DOHH2 (cell line): ENCODE measurements around the gene GOLPH3.
"Not testable (repeated sequence)": the region's sequence is repeated elsewhere in the genome, so short reads cannot be mapped to it uniquely, and the experiment has no call there.

Experiments used
- H3F3A ChIP-seq: fragments of 200-600 bp; sonication (generic), shearing (Covaris generic); 2 replicates; pipeline ENCODE4 v1.6.0; 2016; ENCODE audit warnings: antibody characterized with exemption, mild to moderate bottlenecking; ENCODE audit not compliant: control insufficient read depth, insufficient read depth
- H3K27ac ChIP-seq: fragments of 200-600 bp; sonication (generic); 2 replicates; pipeline ENCODE4 v1.5.1; 2014; ENCODE audit warnings: low read depth, mild to moderate bottlenecking, low read length, moderate library complexity
- H3K27me3 ChIP-seq: fragments of 200-600 bp; sonication (generic); 2 replicates; pipeline ENCODE4 v1.6.1; 2014; ENCODE audit warnings: mild to moderate bottlenecking, low read length, mixed read lengths; ENCODE audit not compliant: control insufficient read depth
- H3K36me3 ChIP-seq: fragments of 200-600 bp; sonication (generic); 2 replicates; pipeline ENCODE4 v1.6.1; 2014; ENCODE audit warnings: mild to moderate bottlenecking, low read length, moderate library complexity, mixed read lengths; ENCODE audit not compliant: control insufficient read depth
- H3K4me1 ChIP-seq: fragments of 200-600 bp; sonication (generic); 2 replicates; pipeline ENCODE4 v1.6.1; 2014; ENCODE audit warnings: mild to moderate bottlenecking, low read length, mixed read lengths; ENCODE audit not compliant: control insufficient read depth
- H3K4me2 ChIP-seq: fragments of 200-600 bp; sonication (generic); 2 replicates; pipeline ENCODE4 v1.6.0; 2014; ENCODE audit warnings: mild to moderate bottlenecking, low read length, moderate library complexity
- H3K4me3 ChIP-seq: fragments of 200-600 bp; sonication (generic); 2 replicates; pipeline ENCODE4 v1.5.1; 2014; ENCODE audit warnings: mild to moderate bottlenecking, low read length, mixed read lengths
- H3K79me2 ChIP-seq: fragments of 200-600 bp; sonication (generic); 2 replicates; pipeline ENCODE4 v1.6.1; 2014; ENCODE audit warnings: mild to moderate bottlenecking, low read length, mixed read lengths; ENCODE audit not compliant: control insufficient read depth
- H3K9me2 ChIP-seq: fragments of 200-600 bp; sonication (generic); replicated peaks from 2 replicates; pipeline ENCODE4 v1.6.1; 2014; ENCODE audit warnings: mild to moderate bottlenecking, low read length, mixed read lengths; ENCODE audit not compliant: control insufficient read depth
- H3K9me3 ChIP-seq: fragments of 200-600 bp; sonication (generic); 2 replicates; pipeline ENCODE4 v1.6.1; 2014; ENCODE audit warnings: antibody characterized with exemption, low read length, mixed read lengths; ENCODE audit not compliant: control insufficient read depth, insufficient read depth
- H4K20me1 ChIP-seq: fragments of 200-600 bp; sonication (generic); 2 replicates; pipeline ENCODE4 v1.6.0; 2014; ENCODE audit warnings: low read depth, mild to moderate bottlenecking, antibody characterized with exemption, low read length, moderate library complexity; ENCODE audit not compliant: control insufficient read depth, insufficient read depth
- EZH2phosphoT487 ChIP-seq: fragments of 200-600 bp; sonication (generic); IDR thresholded peaks from 2 replicates; pipeline ENCODE4 v1.6.1; 2017; ENCODE audit warnings: borderline replicate concordance, mild to moderate bottlenecking, antibody characterized with exemption, low read length, moderate library complexity, mixed read lengths
- TF ChIP-seq, protein P1 (sequence below): fragments of 200-600 bp; sonication (generic); IDR thresholded peaks from one replicate; pipeline ENCODE4 v1.5.1; 2014; ENCODE audit warnings: antibody characterized with exemption, mild to moderate bottlenecking, low read depth, low read length; ENCODE audit not compliant: poor library complexity, severe bottlenecking

The GOLPH3 gene

DNA sequence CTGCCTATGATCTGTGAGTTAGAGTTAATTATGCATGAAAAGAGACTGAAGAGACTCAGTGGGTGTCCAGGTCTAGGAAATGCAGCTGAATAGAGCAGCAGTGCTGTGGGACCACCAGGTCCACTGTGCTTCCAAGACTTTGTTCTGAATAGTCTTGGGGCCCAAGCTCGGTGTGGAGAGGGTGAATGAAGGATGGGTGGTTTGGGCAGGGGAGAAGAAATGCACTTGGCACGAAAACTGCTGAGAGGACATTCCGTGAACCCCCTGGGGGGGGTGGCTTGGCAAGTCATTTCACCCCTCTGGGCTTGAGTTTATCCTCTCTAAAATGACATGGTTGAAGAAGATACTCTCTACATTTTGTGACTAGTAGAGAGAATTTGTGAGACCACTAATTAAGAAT lies 36.0 kb upstream of the GOLPH3 start:
- Histone ChIP-seq H3K27ac (0 out of 2 replicates have a peak overlapping the region, but pooled peaks have one; percentile 76), H3K79me2 (no peaks in the 10 kb centered on the region), H3K9me3 (no peaks in the 10 kb centered on the region), H3K27me3 (no peaks in the 10 kb centered on the region), H4K20me1 (no peaks in the 10 kb centered on the region), H3K4me1 (peaks cover 26% of the 10 kb centered on the region), H3K4me2 (no peak overlapping the region), H3K9me2 (no peaks in the 10 kb centered on the region), H3K4me3 (no peak overlapping the region), H3F3A (no peaks in the 10 kb centered on the region; the same call in 1 of the 2 replicates), H3K36me3 (no peaks in the 10 kb centered on the region)
- TF ChIP-seq, protein P1, sequence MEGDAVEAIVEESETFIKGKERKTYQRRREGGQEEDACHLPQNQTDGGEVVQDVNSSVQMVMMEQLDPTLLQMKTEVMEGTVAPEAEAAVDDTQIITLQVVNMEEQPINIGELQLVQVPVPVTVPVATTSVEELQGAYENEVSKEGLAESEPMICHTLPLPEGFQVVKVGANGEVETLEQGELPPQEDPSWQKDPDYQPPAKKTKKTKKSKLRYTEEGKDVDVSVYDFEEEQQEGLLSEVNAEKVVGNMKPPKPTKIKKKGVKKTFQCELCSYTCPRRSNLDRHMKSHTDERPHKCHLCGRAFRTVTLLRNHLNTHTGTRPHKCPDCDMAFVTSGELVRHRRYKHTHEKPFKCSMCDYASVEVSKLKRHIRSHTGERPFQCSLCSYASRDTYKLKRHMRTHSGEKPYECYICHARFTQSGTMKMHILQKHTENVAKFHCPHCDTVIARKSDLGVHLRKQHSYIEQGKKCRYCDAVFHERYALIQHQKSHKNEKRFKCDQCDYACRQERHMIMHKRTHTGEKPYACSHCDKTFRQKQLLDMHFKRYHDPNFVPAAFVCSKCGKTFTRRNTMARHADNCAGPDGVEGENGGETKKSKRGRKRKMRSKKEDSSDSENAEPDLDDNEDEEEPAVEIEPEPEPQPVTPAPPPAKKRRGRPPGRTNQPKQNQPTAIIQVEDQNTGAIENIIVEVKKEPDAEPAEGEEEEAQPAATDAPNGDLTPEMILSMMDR, result no peak
- TF ChIP-seq EZH2phosphoT487, result no peak

DNA sequence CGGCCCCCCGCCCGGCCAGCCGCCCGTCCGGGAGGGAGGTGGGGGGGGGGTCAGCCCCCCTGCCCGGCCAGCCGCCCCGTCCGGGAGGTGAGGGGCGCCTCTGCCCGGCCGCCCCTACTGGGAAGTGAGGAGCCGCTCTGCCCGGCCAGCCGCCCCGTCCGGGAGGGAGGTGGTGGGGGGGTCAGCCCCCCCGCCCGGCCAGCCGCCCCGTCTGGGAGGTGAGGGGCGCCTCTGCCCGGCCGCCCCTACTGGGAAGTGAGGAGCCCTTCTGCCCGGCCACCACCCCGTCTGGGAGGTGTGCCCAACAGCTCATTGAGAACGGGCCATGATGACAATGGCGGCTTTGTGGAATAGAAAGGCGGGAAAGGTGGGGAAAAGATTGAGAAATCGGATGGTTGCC lies 34.7 kb upstream of the GOLPH3 start:
- H3K27ac ChIP-seq, H3K27me3 ChIP-seq, H3K9me3 ChIP-seq, H3K79me2 ChIP-seq, H3K4me3 ChIP-seq, H3F3A ChIP-seq, H3K9me2 ChIP-seq, H3K36me3 ChIP-seq, H4K20me1 ChIP-seq, H3K4me2 ChIP-seq: not testable (repeated sequence)
- H3K4me1 ChIP-seq, result peaks cover 26% of the 10 kb centered on the region

DNA sequence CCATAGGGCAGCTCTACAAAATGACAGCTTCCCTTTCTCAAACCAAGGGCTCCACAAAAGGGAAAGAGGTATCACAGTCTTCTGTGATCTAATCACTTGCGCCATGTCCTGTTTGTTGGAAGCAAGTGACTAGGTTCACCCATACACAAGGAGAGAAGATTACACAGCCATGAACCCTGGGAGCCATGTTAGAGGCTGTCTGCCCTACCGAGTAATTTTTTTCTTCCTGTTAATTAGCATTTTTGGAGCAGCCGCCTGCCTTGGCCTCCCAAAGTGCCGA lies 33.2 kb upstream of the GOLPH3 start:
- TF ChIP-seq, protein P1, result no peak
- no peak for TF ChIP-seq EZH2phosphoT487
- H3K4me2 ChIP-seq, result no peak overlapping the region
- no peaks in the 10 kb centered on the region for H3K79me2 ChIP-seq
- peaks cover 8% of the 10 kb centered on the region; the same call in 1 of the 2 replicates for H3K27me3 ChIP-seq
- H3K36me3 ChIP-seq, result no peaks in the 10 kb centered on the region
- H3K4me3 ChIP-seq, result no peak overlapping the region
- peaks cover 25% of the 10 kb centered on the region for H3K4me1 ChIP-seq
- H4K20me1 ChIP-seq, result no peaks in the 10 kb centered on the region
- H3K27ac ChIP-seq, result no peak overlapping the region
- H3K9me2 ChIP-seq, result no peaks in the 10 kb centered on the region
- H3F3A ChIP-seq, result no peaks in the 10 kb centered on the region; the same call in 1 of the 2 replicates
- H3K9me3 ChIP-seq, result no peaks in the 10 kb centered on the region

DNA sequence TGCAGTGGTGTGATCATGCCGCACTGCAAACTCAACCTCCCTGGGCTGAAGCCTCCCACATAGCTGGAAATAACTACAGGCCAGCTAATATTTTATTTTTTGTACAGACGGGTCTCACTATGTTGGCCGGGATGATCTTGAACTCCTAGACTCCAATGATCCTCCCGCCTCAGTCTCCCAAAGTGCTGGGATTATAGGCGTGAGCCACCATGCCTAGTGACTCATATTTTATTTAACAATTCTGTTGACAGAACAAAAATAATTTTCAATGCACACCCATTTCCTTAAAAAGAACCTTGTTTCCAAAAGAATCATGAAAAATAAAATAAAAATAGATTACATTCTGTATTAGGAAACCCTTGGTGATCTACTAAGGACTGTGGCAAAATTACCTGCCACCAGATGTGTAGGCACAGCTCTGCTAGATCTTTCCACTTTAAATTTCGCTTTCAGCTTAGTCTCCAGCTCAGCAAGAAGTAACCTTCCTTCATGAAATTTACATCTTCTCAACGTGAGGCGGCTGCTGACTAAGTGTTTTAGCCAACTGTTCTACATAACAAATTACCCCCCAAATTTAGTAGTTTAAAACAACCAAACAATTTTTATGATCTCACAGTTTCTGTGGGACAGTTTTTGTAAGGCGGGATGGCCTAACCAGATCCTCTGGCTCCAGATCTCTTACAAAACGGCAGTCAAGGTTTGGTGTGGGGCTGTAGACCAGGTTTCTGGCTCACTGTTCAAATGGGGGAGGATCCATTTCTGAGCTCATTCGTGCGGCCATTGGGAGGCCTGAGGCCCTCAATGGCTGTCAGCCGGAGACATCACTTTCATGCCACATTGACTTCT lies 32.6 kb upstream of the GOLPH3 start:
- Histone ChIP-seq H3K27me3 (peaks cover 9% of the 10 kb centered on the region), H3K4me2 (no peak overlapping the region), H3K9me2 (no peaks in the 10 kb centered on the region), H3K4me1 (peaks cover 20% of the 10 kb centered on the region), H3K36me3 (no peaks in the 10 kb centered on the region), H3F3A (no peaks in the 10 kb centered on the region; the same call in 1 of the 2 replicates), H3K27ac (no peak overlapping the region), H3K79me2 (no peaks in the 10 kb centered on the region), H3K4me3 (no peak overlapping the region), H4K20me1 (no peaks in the 10 kb centered on the region), H3K9me3 (no peaks in the 10 kb centered on the region)
- TF ChIP-seq, protein P1, result no peak
- TF ChIP-seq EZH2phosphoT487, result no peak
